GM12873 (cell line): ENCODE results near the gene INTS6L.

Experiments
- TF ChIP-seq, protein P1 (sequence below): IDR thresholded peaks from 2 replicates; pipeline ENCODE4 v1.5.1; 2012; ENCODE audit warnings: low read depth, mild to moderate bottlenecking, moderate library complexity, low read length, control low read depth; ENCODE audit not compliant: insufficient read depth; ENCODE audit errors: missing control alignments

INTS6L gene

DNA sequence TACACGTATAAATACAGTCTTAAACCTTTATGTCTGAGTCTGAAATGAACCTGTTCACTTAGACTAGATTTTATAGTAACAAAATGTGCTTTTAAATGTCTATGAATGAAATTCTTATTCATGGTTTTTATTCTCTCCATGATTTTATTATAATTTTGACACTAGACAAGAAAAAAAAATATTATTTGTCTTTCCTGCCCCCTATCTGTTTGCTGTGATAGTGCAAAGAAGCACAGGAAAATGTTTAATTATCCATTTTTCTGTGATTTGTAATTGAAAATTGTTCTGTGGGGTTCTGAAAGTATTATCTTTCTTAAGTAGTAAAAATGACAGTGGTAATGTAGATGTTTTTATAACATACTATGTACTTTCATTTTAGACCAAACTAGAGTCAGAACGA is 52.0 kb downstream of the INTS6L start:
- TF ChIP-seq, protein P1, sequence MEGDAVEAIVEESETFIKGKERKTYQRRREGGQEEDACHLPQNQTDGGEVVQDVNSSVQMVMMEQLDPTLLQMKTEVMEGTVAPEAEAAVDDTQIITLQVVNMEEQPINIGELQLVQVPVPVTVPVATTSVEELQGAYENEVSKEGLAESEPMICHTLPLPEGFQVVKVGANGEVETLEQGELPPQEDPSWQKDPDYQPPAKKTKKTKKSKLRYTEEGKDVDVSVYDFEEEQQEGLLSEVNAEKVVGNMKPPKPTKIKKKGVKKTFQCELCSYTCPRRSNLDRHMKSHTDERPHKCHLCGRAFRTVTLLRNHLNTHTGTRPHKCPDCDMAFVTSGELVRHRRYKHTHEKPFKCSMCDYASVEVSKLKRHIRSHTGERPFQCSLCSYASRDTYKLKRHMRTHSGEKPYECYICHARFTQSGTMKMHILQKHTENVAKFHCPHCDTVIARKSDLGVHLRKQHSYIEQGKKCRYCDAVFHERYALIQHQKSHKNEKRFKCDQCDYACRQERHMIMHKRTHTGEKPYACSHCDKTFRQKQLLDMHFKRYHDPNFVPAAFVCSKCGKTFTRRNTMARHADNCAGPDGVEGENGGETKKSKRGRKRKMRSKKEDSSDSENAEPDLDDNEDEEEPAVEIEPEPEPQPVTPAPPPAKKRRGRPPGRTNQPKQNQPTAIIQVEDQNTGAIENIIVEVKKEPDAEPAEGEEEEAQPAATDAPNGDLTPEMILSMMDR = peak; percentile 24

GRCh38 chrX:135581496-135581895 is 61.0 kb downstream of the INTS6L start:
- TF ChIP-seq, protein P1 = no peak

- TF ChIP-seq, protein P1 = no peak
These were observed 64.7 kb downstream of the INTS6L start for GRCh38 chrX:135585153-135585552.

DNA sequence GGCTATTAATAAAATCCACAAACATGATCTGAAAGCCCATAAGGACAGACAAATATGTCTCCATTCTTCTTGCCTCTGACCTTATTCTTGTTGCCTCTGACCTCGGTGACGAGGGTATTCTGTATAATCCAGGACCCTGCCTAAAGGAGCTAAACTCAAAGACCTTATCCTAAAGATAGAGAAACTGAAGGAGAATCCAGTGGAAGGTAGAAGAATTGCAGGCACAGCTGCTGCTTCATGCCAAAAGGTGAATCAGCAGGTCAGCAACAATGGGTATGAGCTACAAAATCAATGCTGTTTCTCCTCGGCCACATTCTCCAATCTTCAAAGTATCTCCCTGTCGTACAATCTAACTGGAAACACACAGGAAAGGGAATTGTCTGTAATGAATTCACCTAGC is 71.4 kb downstream of the INTS6L start:
- TF ChIP-seq, protein P1 = no peak

DNA sequence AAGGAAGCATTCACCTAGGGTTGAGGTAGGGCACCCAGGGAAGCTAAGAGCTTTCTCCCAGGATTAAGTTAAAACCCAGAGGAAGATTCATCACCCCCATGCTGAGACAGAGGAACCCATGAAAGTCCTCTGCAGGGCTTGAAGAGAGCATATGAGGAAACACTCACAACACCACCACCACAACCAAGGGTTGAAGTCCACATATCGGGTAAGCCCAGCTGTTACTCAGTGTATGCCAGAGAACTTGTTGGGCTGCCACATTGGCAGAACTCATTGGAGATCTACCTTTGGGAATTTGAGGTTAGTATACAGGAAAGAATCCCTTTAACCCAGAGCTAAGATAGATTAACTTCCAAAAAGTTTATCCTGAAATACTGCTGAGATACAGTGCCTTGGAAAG is 75.1 kb downstream of the INTS6L start:
- TF ChIP-seq, protein P1 = no peak

- TF ChIP-seq, protein P1 = peak; percentile 79
These were observed 76.0 kb downstream of the INTS6L start for GRCh38 chrX:135596495-135596894.

DNA sequence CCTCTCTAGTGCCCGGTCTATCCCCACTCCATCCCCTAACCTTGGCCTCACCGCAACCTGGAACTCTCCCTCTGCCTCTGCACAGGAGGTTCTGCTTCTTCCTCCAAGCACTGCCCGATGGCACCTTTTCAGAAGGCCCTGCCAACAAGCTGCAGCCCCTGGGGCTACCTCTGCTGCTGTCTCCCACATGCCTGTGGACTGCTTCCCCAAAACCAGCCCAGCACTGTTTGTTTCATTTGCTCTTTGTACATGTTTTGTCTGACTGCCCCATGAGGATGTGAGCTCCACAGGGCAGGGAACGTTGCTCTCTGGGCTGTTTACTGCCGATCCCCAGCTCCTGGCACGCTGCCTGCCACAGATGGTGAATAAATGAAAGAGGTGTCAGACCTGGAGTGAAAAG is 85.4 kb downstream of the INTS6L start:
- TF ChIP-seq, protein P1 = no peak
